NT2/D1 (cell line): ENCODE measurements around the gene GNAQ.

Experiments
- DNase-seq: peaks from one replicate; pipeline ENCODE4 v3.0.0-alpha.2; 2011; ENCODE audit warnings: low read depth, low spot score
- H3K27me3 ChIP-seq: 2 replicates; pipeline ENCODE4 v1.6.0; 2011; ENCODE audit warnings: mild to moderate bottlenecking; ENCODE audit not compliant: insufficient read length, insufficient read depth
- H3K36me3 ChIP-seq: 2 replicates; pipeline ENCODE4 v1.6.1; 2011; ENCODE audit warnings: mild to moderate bottlenecking, low read length, mixed read lengths; ENCODE audit not compliant: insufficient read depth, insufficient read length
- H3K4me1 ChIP-seq: 2 replicates; pipeline ENCODE4 v1.5.1; 2011; ENCODE audit not compliant: insufficient read depth, insufficient read length
- H3K4me3 ChIP-seq: 2 replicates; pipeline ENCODE4 v1.5.1; 2011; ENCODE audit warnings: low read depth; ENCODE audit not compliant: insufficient read length
- H3K9ac ChIP-seq: 2 replicates; pipeline ENCODE4 v1.6.0; 2011; ENCODE audit warnings: low read depth; ENCODE audit not compliant: insufficient read length
- H3K9me3 ChIP-seq: 2 replicates; pipeline ENCODE4 v1.5.1; 2011; ENCODE audit warnings: mild to moderate bottlenecking, low read length; ENCODE audit not compliant: insufficient read depth
- SUZ12 ChIP-seq: IDR thresholded peaks from 2 replicates; pipeline ENCODE4 v1.6.1; 2011; ENCODE audit not compliant: insufficient read length, insufficient read depth; ENCODE audit errors: extremely low read depth
- YY1 ChIP-seq: IDR thresholded peaks from 2 replicates; pipeline ENCODE4 v1.6.1; 2011; ENCODE audit not compliant: insufficient read length, insufficient read depth
- ZNF274 ChIP-seq: IDR thresholded peaks from 2 replicates; pipeline ENCODE4 v1.6.1; 2011; ENCODE audit warnings: mild to moderate bottlenecking, low read depth, low read length

GNAQ gene

DNA sequence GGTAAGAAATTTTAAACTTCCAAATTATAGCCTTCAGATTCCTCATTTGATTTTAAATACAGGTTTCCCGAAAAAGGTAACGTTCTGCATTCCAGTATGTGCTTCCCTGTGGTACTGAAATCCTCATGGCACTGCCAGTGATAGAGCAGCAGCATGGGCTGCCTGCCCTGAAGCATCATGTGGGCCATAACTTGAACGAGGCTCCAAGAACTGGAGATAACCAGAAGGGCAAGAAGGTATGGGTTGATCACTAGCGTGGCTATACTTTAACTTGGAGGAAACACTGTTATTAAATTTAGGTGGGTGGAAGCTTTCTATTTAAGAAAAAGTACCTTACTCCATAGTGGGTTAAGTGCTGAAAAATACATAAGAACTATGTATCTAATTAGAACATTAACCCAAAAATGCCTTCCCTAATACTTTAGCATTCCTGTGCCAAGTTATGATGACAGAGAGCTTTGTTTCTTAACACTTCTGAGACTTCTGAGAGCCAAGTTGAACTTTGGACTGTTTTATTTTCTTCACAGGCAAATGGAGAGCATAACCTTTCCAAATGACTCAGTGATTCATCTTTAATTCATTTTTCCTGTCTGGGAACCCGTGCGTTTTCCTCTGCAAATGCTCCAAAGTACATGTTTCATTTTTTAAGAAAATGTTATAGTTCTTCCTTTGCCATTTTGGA lies 192.0 kb downstream of the GNAQ start:
- Histone ChIP-seq H3K36me3 (no peaks in the 10 kb centered on the region), H3K27me3 (no peaks in the 10 kb centered on the region), H3K4me1 (no peaks in the 10 kb centered on the region), H3K9ac (no peak overlapping the region), H3K4me3 (no peak overlapping the region), H3K9me3 (no peaks in the 10 kb centered on the region)
- TF ChIP-seq YY1 = no peak
- no peak for TF ChIP-seq ZNF274
- TF ChIP-seq SUZ12 = no peak
- no peak for DNase-seq

- Histone ChIP-seq H3K4me3 (no peak overlapping the region), H3K36me3 (no peaks in the 10 kb centered on the region), H3K9ac (no peak overlapping the region), H3K27me3 (no peaks in the 10 kb centered on the region), H3K4me1 (no peaks in the 10 kb centered on the region), H3K9me3 (no peaks in the 10 kb centered on the region)
- no peak for DNase-seq
- TF ChIP-seq ZNF274 (no peak), SUZ12 (no peak), YY1 (no peak)
Measured at GRCh38 chr9:77838986-77839385, 192.6 kb downstream of the GNAQ start.

DNA sequence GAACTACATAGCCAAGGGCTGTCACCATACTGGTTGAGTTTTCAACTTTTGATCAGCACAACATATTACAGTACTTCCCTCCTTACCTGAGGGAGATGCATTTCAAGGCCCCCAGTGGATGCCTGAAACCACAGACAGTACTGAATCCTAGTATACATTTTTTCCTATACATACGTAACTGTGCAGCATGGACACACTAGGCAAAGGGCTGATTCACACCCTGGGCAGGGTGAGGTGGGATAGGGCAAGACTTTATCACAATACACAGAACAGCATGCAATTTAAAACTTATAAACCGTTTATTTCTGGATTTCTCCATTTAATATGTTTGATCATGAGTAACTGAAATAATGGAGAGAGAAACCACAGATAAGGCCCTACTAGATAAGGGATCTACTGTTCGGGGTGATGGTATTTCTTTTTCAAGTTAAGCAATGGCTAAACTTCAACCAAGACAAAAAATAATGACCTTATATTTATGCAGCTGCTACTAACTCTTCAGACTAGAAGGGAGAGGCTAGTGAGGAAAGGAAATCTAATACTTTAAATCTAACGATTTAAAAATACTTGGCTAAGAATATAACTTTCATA lies 196.6 kb downstream of the GNAQ start:
- Histone ChIP-seq H3K4me3 (no peak overlapping the region), H3K27me3 (no peaks in the 10 kb centered on the region), H3K9me3 (no peaks in the 10 kb centered on the region), H3K9ac (no peak overlapping the region), H3K36me3 (no peaks in the 10 kb centered on the region), H3K4me1 (no peaks in the 10 kb centered on the region)
- no peak for DNase-seq
- TF ChIP-seq ZNF274 = no peak
- no peak for TF ChIP-seq SUZ12
- TF ChIP-seq YY1 = no peak

GRCh38 chr9:77833561-77834429 lies 197.8 kb downstream of the GNAQ start:
- H3K4me3 ChIP-seq = no peak overlapping the region
- H3K27me3 ChIP-seq = no peaks in the 10 kb centered on the region
- no peaks in the 10 kb centered on the region for H3K36me3 ChIP-seq
- no peak overlapping the region for H3K9ac ChIP-seq
- TF ChIP-seq YY1 (no peak), SUZ12 (no peak), ZNF274 (no peak)
- H3K4me1 ChIP-seq = no peaks in the 10 kb centered on the region
- DNase-seq = no peak
- H3K9me3 ChIP-seq = no peaks in the 10 kb centered on the region

GRCh38 chr9:77832639-77833038 lies 199.0 kb downstream of the GNAQ start:
- H3K4me1 ChIP-seq = no peaks in the 10 kb centered on the region
- no peaks in the 10 kb centered on the region for H3K9me3 ChIP-seq
- H3K9ac ChIP-seq = no peak overlapping the region
- no peak overlapping the region for H3K4me3 ChIP-seq
- no peak for TF ChIP-seq YY1
- no peaks in the 10 kb centered on the region for H3K36me3 ChIP-seq
- no peak for DNase-seq
- no peaks in the 10 kb centered on the region for H3K27me3 ChIP-seq

DNA sequence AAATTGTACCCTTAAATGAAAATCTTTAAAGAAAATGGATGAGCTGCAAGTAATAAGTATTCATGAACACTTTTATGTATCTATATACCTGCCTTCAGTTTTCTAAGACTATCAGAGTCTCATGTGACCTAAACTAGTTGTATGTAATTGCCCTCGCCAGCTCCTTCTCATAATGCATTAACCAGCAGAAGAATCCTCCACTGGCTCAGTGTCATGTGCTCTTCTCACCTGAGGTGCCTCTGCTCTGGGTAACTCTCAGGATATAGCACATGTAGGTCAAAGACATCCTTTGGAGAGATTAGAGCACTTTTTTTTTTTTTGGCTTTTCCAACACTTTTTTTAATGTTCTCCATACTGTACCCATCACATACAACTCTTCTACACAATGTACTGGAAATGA lies 199.8 kb downstream of the GNAQ start:
- Histone ChIP-seq H3K9me3 (no peaks in the 10 kb centered on the region), H3K4me3 (no peak overlapping the region), H3K27me3 (no peaks in the 10 kb centered on the region), H3K36me3 (no peaks in the 10 kb centered on the region), H3K4me1 (no peaks in the 10 kb centered on the region), H3K9ac (no peak overlapping the region)
- DNase-seq = no peak
- TF ChIP-seq YY1 (no peak), SUZ12 (no peak), ZNF274 (no peak)

- Histone ChIP-seq H3K27me3 (no peaks in the 10 kb centered on the region), H3K4me1 (no peaks in the 10 kb centered on the region), H3K36me3 (no peaks in the 10 kb centered on the region), H3K9ac (no peak overlapping the region), H3K4me3 (no peak overlapping the region), H3K9me3 (no peaks in the 10 kb centered on the region)
- no peak for TF ChIP-seq ZNF274
- DNase-seq = no peak
Measured at GRCh38 chr9:77830618-77831285, 200.9 kb downstream of the GNAQ start.
